HepG2 (cell line): ENCODE measurements around the gene TRIM42. TPM values are rescaled to one million over a fixed set of nuclear protein-coding genes. Genes with fewer than 3 reads are reported as not detected.

ENCODE experiments used
- ATAC-seq: fragments of 200-7000 bp; cut with Tn5 transposase; 3 replicates; pipeline ENCODE4 v1.9.1; 2020; ENCODE audit warnings: mild to moderate bottlenecking, moderate library complexity
- BruUV-seq: library from RNA; stranded (reverse); fragments of 400-500 nt; replicated peaks from 2 replicates; lab custom pipeline; 2021; lab: Mats Ljungman, UMichigan
- CTCF ChIA-PET: fragments of 300-600 bp; formaldehyde crosslinking; extraction: SDS; loops from one replicate; lab custom pipeline; 2021; ENCODE audit warnings: low total read pairs, inconsistent platforms, low intra/inter-chr PET ratio; lab: Yijun Ruan, JAX
- POLR2A ChIA-PET: fragments of 350-600 bp; sonication (Branson Sonifier 250); formaldehyde crosslinking; loops from one replicate; lab custom pipeline; 2020; ENCODE audit warnings: antibody characterized with exemption, inconsistent platforms; lab: Yijun Ruan, JAX
- DNase-seq: peaks from one replicate; pipeline ENCODE4 v3.0.0-alpha.2; 2015; ENCODE audit warnings: low spot score
- FAIRE-seq: peaks from 3 replicates; lab custom pipeline; 2011; peaks lifted over from hg19 to GRCh38; lab: Jason Lieb, UNC
- H2AFZ ChIP-seq: one replicate; pipeline ENCODE4 v1.6.1; 2011; ENCODE audit warnings: low read length, inconsistent platforms
- H3K27ac ChIP-seq: fragments of 300-600 bp; 3 replicates; pipeline ENCODE4 v1.8.0; 2011; ENCODE audit warnings: mixed run types, mild to moderate bottlenecking, mixed read lengths, low read length, inconsistent platforms; ENCODE audit not compliant: insufficient read depth; ENCODE audit errors: extremely low read length
- H3K27me3 ChIP-seq, 2 experiments: fragments of 200-600 bp in 1 of 2; 2 replicates in 1 of 2; 3 replicates in 1 of 2; pipeline versions ENCODE4 v1.6.0 to v1.8.0; 2011; ENCODE audit warnings: low read length in 2 of 2, mild to moderate bottlenecking in 2 of 2, moderate library complexity in 2 of 2, inconsistent platforms in 1 of 2; ENCODE audit not compliant: insufficient read depth in 2 of 2, control insufficient read depth in 1 of 2
- H3K36me3 ChIP-seq, 2 experiments: fragments of 200-600 bp in 1 of 2; replicated peaks in 1 of 2; 2 replicates in 1 of 2; 3 replicates in 1 of 2; pipeline versions ENCODE4 v1.5.1 to v1.8.0; 2011; ENCODE audit warnings: low read length in 2 of 2, inconsistent platforms in 1 of 2; ENCODE audit not compliant: insufficient read depth in 2 of 2, control insufficient read depth in 1 of 2
- H3K4me1 ChIP-seq: 2 replicates; pipeline ENCODE4 v1.5.1; 2012; ENCODE audit warnings: low read length, inconsistent platforms; ENCODE audit not compliant: insufficient read depth
- H3K4me2 ChIP-seq: 2 replicates; pipeline ENCODE4 v1.6.0; 2011; ENCODE audit warnings: low read depth, low read length, inconsistent platforms
- H3K4me3 ChIP-seq, 3 experiments: fragments of 200-600 bp in 1 of 3; sonication (generic), shearing (Covaris generic) in 1 of 3; replicated peaks in 1 of 3; 2 replicates each; pipeline ENCODE4 v1.5.1; 2011 to 2016; ENCODE audit warnings: low read length in 3 of 3, inconsistent platforms in 2 of 3, low read depth in 2 of 3, mild to moderate bottlenecking in 2 of 3, control low read depth in 1 of 3, mixed read lengths in 1 of 3; ENCODE audit not compliant: insufficient read depth in 1 of 3
- H3K79me2 ChIP-seq: one replicate; pipeline ENCODE4 v1.6.1; 2011; ENCODE audit warnings: low read length, inconsistent platforms; ENCODE audit not compliant: insufficient read depth
- H3K9ac ChIP-seq: 2 replicates; pipeline ENCODE4 v1.6.0; 2011; ENCODE audit warnings: mild to moderate bottlenecking, low read depth, low read length, inconsistent platforms; ENCODE audit not compliant: insufficient read depth
- H3K9me3 ChIP-seq: 2 replicates; pipeline ENCODE4 v1.5.1; 2012; ENCODE audit warnings: mild to moderate bottlenecking, low read length
- H4K20me1 ChIP-seq: 2 replicates; pipeline ENCODE4 v1.6.0; 2011; ENCODE audit warnings: inconsistent platforms, mild to moderate bottlenecking, low read length, moderate library complexity; ENCODE audit not compliant: insufficient read depth
- ETV6 ChIP-seq: sonication (generic); formaldehyde crosslinking; conservative IDR thresholded peaks from 2 replicates; pipeline ENCODE4 v1.4.0; 2020; ENCODE audit warnings: missing genetic modification reagents
- KAT2B ChIP-seq: fragments of 150-350 bp; IDR thresholded peaks from 2 replicates; pipeline ENCODE4 v1.6.1; 2014; ENCODE audit warnings: low read depth, low read length, borderline replicate concordance
- NR2F2 ChIP-seq: IDR thresholded peaks from 2 replicates; pipeline ENCODE4 v1.6.1; 2012; ENCODE audit warnings: low read depth, inconsistent platforms, borderline replicate concordance
- TCF7 ChIP-seq: sonication (generic); IDR thresholded peaks from 2 replicates; pipeline ENCODE4 v1.6.1; 2016; ENCODE audit warnings: antibody characterized with exemption, low read depth
- ZNF839 ChIP-seq: sonication (generic); formaldehyde crosslinking; IDR thresholded peaks from 2 replicates; pipeline ENCODE4 v1.4.0; 2020; ENCODE audit warnings: missing genetic modification reagents, mild to moderate bottlenecking, borderline replicate concordance
- ZSCAN29 ChIP-seq: sonication (generic); formaldehyde crosslinking; conservative IDR thresholded peaks from 2 replicates; pipeline ENCODE4 v1.4.0; 2020; ENCODE audit warnings: mild to moderate bottlenecking, missing genetic modification reagents
- WGBS: methylation state at CpG from one replicate; pipeline ENCODE4 v1.1.6; 2017; ENCODE audit warnings: low lambda C conversion rate; 5-methylcytosine and 5-hydroxymethylcytosine counted together
- in situ Hi-C: cut with HindIII; loops from 2 replicates; pipeline ENCODE4 v1.10.0; 2017; ENCODE audit warnings: low pct_unique_long_range_greater_than_20kb; ENCODE audit not compliant: extremely low pct_ligation_motif_present
- intact Hi-C: fragments of 100-400 bp; cut with micrococcal nuclease; formaldehyde crosslinking; loops from one replicate; pipeline ENCODE4 v1.10.0; 2022; ENCODE audit not compliant: unreplicated experiment
- polyA plus RNA-seq, 8 experiments: library from polyadenylated mRNA; depleted of rRNA in 3 of 8; stranded (reverse) in 7 of 8; unstranded in 1 of 8; fragments of >200 nt; fragmentation: Illumina TruSeq in 4 of 8; extraction: Trizol in 4 of 8; gene quantifications; 2 replicates each; pipeline versions ENCODE4 v1.2.1 to v1.2.3, GENCODE V29; 2011 to 2016; ENCODE audit warnings: low read depth in 4 of 8, missing spikeins in 1 of 8, mixed read lengths in 1 of 8; ENCODE audit not compliant: insufficient read depth in 1 of 8
- total RNA-seq, 5 experiments: library from RNA; depleted of rRNA; stranded (reverse); fragments of >200 nt; fragmentation: Illumina TruSeq; extraction: Trizol; gene quantifications; 2 replicates each; pipeline ENCODE4 v1.2.3, GENCODE V29; 2016; ENCODE audit warnings: low read depth in 1 of 5
- TF ChIP-seq, protein P1 (sequence below): IDR thresholded peaks from 2 replicates; pipeline ENCODE4 v1.6.1; 2012; ENCODE audit warnings: inconsistent platforms
- TF ChIP-seq, protein P2 (sequence below): sonication (generic); formaldehyde crosslinking; IDR thresholded peaks from 2 replicates; pipeline ENCODE4 v1.4.0; 2020; ENCODE audit warnings: mild to moderate bottlenecking, missing genetic modification reagents, borderline replicate concordance
- TF ChIP-seq, protein P3 (sequence below): sonication (generic); formaldehyde crosslinking; IDR thresholded peaks from 2 replicates; pipeline ENCODE4 v1.8.1; 2023; ENCODE audit warnings: mild to moderate bottlenecking, missing genetic modification reagents

Gene TRIM42
- total and polyA plus RNA-seq, 2 of the 13 experiments (the other 11 are each of a cell fraction or from before 2014, with no cell fraction given) = not detected

DNA sequence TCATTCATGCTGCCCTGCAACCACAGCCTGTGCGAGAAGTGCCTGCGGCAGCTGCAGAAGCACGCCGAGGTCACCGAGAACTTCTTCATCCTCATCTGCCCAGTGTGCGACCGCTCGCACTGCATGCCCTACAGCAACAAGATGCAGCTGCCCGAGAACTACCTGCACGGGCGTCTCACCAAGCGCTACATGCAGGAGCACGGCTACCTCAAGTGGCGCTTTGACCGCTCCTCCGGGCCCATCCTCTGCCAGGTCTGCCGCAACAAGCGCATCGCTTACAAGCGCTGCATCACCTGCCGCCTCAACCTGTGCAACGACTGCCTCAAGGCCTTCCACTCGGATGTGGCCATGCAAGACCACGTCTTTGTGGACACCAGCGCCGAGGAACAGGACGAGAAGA, 4.7 kb downstream of the TRIM42 start:
- Histone ChIP-seq H3K4me2 (no peak overlapping the region), H3K36me3 (no peaks in the 10 kb centered on the region), H4K20me1 (no peaks in the 10 kb centered on the region), H3K27me3 (no peaks in the 10 kb centered on the region), H2AFZ (no peak overlapping the region), H3K4me1 (no peaks in the 10 kb centered on the region), H3K9ac (no peak overlapping the region), H3K9me3 (no peaks in the 10 kb centered on the region), H3K4me3 (no peak overlapping the region), H3K79me2 (no peaks in the 10 kb centered on the region), H3K27ac (no peak overlapping the region)
- ATAC-seq (no peak), DNase-seq (no peak), FAIRE-seq (no peak)
- in situ Hi-C loops = no loop called here
- ChIA-PET POLR2A (no interaction called here), CTCF (no interaction called here)
- intact Hi-C loops = no loop called here
- BruUV-seq = no TSS peak
- 94% methylated on average over 4 of the region's 27 CpGs for WGBS
- TF ChIP-seq, protein P1, sequence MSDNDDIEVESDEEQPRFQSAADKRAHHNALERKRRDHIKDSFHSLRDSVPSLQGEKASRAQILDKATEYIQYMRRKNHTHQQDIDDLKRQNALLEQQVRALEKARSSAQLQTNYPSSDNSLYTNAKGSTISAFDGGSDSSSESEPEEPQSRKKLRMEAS = no peak
- TF ChIP-seq NR2F2 (no peak), TCF7 (no peak), ETV6 (CRISPR knock-in tag) (no peak)

DNA sequence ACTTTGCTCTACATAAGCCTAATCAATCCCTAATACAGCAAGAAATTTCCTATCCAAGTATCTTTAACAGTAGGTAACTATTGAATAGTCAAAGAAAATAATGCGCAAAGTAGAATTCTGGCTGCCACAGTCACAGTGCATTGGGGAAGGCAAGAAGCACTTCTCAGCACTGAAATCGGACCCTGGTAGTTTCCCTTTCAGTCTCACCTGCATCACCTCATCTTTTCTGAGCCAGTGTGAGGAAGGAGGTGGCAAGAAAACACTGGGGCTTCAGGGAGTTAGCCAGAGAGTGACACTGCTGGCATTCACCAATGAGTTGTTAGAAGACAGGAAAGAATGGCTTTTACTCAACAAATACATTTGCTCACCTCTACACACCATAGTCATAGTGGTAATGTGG, 8.3 kb downstream of the TRIM42 start:
- Histone ChIP-seq H3K27ac (no peak overlapping the region), H3K27me3 (no peaks in the 10 kb centered on the region), H4K20me1 (no peaks in the 10 kb centered on the region), H3K79me2 (no peaks in the 10 kb centered on the region), H3K4me1 (no peaks in the 10 kb centered on the region), H3K4me2 (no peak overlapping the region), H3K36me3 (no peaks in the 10 kb centered on the region), H2AFZ (no peak overlapping the region), H3K4me3 (no peak overlapping the region), H3K9me3 (no peaks in the 10 kb centered on the region), H3K9ac (no peak overlapping the region)
- intact Hi-C loops = no loop called here
- ATAC-seq = no peak
- in situ Hi-C loops = no loop called here
- FAIRE-seq = no peak
- 53% methylated on average over 2 of the region's 2 CpGs for WGBS
- ChIA-PET CTCF (no interaction called here), POLR2A (no interaction called here)
- no peak for DNase-seq
- no TSS peak for BruUV-seq
- TF ChIP-seq, protein P2, sequence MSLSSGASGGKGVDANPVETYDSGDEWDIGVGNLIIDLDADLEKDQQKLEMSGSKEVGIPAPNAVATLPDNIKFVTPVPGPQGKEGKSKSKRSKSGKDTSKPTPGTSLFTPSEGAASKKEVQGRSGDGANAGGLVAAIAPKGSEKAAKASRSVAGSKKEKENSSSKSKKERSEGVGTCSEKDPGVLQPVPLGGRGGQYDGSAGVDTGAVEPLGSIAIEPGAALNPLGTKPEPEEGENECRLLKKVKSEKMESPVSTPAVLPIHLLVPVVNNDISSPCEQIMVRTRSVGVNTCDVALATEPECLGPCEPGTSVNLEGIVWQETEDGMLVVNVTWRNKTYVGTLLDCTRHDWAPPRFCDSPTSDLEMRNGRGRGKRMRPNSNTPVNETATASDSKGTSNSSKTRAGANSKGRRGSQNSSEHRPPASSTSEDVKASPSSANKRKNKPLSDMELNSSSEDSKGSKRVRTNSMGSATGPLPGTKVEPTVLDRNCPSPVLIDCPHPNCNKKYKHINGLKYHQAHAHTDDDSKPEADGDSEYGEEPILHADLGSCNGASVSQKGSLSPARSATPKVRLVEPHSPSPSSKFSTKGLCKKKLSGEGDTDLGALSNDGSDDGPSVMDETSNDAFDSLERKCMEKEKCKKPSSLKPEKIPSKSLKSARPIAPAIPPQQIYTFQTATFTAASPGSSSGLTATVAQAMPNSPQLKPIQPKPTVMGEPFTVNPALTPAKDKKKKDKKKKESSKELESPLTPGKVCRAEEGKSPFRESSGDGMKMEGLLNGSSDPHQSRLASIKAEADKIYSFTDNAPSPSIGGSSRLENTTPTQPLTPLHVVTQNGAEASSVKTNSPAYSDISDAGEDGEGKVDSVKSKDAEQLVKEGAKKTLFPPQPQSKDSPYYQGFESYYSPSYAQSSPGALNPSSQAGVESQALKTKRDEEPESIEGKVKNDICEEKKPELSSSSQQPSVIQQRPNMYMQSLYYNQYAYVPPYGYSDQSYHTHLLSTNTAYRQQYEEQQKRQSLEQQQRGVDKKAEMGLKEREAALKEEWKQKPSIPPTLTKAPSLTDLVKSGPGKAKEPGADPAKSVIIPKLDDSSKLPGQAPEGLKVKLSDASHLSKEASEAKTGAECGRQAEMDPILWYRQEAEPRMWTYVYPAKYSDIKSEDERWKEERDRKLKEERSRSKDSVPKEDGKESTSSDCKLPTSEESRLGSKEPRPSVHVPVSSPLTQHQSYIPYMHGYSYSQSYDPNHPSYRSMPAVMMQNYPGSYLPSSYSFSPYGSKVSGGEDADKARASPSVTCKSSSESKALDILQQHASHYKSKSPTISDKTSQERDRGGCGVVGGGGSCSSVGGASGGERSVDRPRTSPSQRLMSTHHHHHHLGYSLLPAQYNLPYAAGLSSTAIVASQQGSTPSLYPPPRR (CRISPR knock-in tag) = no peak
- TF ChIP-seq KAT2B (no peak), ZNF839 (CRISPR knock-in tag) (no peak), ZSCAN29 (no peak)
- TF ChIP-seq, protein P3, sequence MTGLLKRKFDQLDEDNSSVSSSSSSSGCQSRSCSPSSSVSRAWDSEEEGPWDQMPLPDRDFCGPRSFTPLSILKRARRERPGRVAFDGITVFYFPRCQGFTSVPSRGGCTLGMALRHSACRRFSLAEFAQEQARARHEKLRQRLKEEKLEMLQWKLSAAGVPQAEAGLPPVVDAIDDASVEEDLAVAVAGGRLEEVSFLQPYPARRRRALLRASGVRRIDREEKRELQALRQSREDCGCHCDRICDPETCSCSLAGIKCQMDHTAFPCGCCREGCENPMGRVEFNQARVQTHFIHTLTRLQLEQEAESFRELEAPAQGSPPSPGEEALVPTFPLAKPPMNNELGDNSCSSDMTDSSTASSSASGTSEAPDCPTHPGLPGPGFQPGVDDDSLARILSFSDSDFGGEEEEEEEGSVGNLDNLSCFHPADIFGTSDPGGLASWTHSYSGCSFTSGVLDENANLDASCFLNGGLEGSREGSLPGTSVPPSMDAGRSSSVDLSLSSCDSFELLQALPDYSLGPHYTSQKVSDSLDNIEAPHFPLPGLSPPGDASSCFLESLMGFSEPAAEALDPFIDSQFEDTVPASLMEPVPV (CRISPR knock-in tag) = no peak
